ENCODE results near the gene TBXT. TPM values are rescaled to one million over a fixed set of nuclear protein-coding genes. Genes with fewer than 3 reads are reported as not detected.

The TBXT gene
- total and polyA plus RNA-seq, 5 donors: not detected

Other genes starting within 250 kb of the TBXT start
- gene PRR18, start 140.5 kb upstream of the TBXT start, total RNA-seq: not detected
- 0.02 TPM for gene PRR18, start 140.5 kb upstream of the TBXT start, polyA plus RNA-seq
- 10 to 100 TPM; 23.6 to 25.2 (median 24.3) TPM for gene SFT2D1, start 174.7 kb upstream of the TBXT start, total RNA-seq
- gene SFT2D1, start 174.7 kb upstream of the TBXT start, polyA plus RNA-seq: 45.8 TPM
- 100 to 1,000 TPM; 275 to 395 (median 317) TPM for gene MPC1, start 215.1 kb upstream of the TBXT start, total RNA-seq
- gene MPC1, start 215.1 kb upstream of the TBXT start, polyA plus RNA-seq: 760 TPM

Data from right cardiac atrium (tissue), 5 donors.